GM19240 (cell line): Measurements from ENCODE around the gene SCN11A.

Experiments used
- DNase-seq: peaks from one replicate; pipeline ENCODE4 v3.0.0; 2011; ENCODE audit warnings: low spot score; ENCODE audit not compliant: insufficient read length

Gene SCN11A

DNA sequence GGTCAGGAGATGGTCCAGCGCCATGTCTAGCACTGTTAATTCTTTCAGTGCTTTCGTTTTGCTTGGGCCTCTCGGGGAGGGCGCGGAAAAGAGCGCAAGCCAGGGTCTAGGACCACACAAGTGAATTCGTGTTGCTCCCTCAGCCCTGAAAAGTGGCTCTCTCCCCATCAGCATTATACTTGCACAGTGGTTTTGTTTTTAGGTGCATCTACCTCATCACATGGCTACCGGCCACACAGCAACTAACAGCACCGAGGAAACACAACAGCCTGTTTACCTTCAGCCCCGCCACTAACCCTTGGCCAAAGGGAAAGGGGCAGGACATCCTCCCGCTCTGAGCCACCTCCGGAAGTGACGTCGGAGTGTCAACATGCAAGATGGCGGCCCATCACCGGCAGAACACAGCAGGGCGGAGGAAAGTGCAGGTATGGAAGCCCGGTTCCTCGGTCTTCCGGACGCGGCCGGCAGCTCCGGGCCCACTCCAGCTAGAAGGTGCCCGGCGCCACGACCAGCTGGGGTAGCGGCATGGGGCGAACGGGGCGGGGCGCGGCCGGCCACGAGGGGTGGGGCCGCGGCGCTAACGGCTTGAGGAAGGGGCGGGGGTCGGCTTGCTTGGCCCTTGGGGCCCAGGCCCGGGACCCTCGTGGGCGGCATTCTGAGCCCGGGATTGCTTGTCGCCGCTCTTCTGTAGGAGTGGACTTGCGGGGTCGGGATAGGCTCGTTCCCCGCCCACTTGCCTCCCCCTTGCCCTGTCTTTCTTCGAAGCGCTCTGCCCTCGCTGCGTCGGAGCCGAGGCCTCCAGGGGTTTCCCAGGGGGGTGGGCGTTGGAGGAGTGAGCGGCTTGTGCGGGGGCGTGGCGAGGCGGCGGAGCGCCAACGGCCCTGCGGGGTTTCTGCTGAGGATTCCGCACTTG is at the start of gene SCN11A, which contains the start of gene WDR48:
SCN11A (minus strand) TSS at position 296 of the 913 bp plus-strand sequence. CDS start 101,582 bp downstream, outside the sequence.
WDR48 (plus strand) TSS at position 368 of the 913 bp plus-strand sequence; CDS start at position 378, 10 bp downstream.
- DNase-seq = peak; percentile 58

GRCh38 chr3:39101022-39101689 is 49.4 kb upstream of the SCN11A start:
- peak; percentile 63 for DNase-seq

GRCh38 chr3:39100500-39100886 is 48.7 kb upstream of the SCN11A start:
- no peak for DNase-seq

DNA sequence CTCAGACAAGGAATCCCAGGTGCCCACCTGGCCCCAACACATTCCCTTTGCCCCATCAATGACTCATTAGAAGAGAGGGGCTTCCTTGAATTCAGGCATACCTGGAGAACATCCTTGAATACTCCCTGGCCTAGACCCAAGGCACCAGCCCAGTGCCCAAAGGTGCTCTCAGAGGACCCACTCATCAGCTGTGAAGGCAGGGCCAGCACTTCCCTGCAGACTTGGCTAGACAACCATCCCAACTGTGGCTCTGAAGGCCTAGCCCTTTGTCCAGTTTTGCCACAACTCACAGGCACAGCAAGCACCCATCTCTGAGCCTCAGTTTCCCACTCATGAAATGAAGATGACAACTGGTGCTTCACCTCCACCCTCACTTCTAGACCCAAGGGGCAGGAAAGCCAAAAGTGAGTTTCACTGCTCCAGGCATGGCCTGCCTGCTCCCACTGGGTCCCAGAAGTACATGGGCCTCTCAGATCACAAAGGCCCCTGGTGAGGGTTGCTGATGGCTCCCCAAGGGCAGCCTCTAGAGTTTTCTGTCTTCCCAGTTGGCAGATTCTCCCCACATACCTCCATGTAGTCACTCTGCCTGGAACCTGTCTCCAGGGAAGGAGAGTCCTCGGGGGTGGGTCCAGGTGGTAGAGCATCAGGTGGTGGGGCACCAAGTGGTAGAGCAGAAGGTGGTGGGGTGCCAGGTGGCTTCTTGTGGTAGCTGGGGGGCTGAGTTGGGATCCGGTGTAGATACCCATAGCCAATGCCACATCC is 48.2 kb upstream of the SCN11A start:
- DNase-seq = no peak

DNA sequence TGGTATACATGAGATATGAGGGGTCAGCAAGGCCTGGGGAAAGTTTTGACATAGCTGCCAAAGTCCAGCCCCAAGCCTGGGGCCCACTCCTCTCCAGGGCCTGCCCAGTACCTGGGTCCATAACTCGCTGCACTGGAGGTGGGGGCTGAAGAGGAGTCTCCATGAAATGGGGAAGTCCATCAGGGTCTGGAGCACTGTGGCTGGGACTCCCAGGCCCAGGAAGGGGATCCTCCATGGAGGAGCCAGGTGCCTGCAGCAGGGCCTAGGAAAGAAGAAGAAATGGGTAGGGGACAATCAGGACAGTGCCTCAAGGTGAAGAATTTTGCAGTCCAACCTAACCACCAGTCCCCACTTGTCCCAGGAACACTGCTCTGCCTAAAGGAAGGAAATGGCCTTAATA is 47.5 kb upstream of the SCN11A start:
- DNase-seq = no peak

DNA sequence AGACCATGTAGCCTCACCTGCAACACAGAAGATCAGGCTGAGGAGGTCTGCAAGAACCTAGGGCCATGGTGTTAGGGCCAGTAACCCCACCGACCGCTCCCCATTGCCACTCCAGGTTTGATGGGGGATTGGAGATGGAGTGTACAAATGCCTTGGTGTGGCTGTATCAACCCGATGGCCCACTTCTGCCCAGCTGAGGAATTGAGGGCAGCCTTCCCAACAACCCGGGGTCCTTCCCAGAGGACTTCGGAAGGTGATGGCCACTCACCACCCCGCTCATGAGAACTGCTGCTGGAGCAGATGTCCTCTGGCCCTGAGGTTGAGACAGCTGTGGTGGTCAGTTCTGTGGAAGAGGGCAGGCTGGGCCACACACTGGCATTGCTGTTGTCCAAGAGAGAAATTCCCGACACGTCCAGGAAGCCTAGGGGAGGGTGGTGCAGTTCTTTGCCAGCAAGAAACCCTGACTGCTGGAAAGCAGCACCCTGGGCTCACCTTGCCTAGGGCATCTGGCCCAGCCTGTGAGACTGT is 46.8 kb upstream of the SCN11A start:
- DNase-seq = no peak

GRCh38 chr3:39097716-39098472 is 46.1 kb upstream of the SCN11A start:
- no peak for DNase-seq

- no peak for DNase-seq
Observed at GRCh38 chr3:39096775-39097174, 45.0 kb upstream of the SCN11A start.

- DNase-seq = no peak
Observed at GRCh38 chr3:39095778-39096177, 44.0 kb upstream of the SCN11A start.

DNA sequence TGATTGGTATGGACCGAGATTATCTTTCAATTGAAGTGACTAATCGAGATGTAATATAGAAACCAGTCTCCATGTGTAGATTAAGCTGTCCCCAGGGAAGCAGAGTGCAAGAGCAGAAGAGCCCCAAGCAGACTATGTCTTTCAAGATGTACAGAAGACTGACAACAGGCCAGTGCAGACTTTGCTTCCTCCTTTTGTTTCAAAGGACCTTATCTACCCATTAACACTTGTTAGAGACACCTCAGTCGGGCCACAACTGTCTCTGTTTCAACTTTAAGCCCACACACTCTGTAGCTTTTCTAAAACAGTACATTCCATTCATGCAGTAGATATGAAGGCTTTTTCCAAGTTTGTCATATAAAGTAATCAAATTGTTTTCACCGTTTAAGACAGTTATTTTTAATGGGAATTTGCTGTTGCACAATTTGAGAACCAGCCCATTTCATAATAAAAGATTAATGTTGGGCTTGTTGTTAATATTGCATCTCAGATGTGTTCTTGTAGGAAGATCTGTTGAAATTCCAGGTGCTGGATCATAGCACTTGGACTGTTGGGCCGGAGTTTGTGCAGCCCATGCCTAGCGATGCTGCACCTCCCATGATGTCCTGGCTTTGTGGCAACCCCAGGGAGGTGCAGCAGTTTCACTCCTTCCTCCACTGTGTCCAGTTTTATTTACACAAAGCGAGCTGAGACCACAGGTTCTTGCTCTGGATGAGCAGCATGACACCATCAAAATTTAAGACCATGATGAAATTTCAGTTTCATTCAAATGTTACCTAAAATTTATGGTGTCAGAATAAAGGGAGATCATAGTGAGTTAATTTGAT is 43.3 kb upstream of the SCN11A start:
- no peak for DNase-seq

- no peak for DNase-seq
Observed at GRCh38 chr3:39090922-39091321, 39.2 kb upstream of the SCN11A start.

DNA sequence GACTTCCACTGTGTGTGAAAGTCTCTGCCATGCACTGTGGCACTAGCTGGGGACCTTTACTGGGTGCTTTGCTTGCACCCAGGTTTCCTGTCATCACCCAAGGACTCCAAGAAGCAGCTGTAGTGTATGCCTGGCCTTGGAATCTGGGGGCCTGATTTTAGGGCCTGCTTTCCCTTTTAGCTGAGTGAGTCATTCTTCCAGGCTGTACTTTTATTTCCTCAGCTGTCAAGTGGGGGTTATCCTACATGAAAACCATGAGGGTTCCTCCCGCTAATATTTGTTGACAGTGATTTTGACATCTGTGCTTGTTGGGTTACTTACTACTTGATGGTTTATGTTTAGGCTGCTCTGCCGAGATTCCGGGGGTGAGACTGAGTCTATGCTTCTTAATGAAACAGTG is 37.1 kb upstream of the SCN11A start:
- no peak for DNase-seq

DNA sequence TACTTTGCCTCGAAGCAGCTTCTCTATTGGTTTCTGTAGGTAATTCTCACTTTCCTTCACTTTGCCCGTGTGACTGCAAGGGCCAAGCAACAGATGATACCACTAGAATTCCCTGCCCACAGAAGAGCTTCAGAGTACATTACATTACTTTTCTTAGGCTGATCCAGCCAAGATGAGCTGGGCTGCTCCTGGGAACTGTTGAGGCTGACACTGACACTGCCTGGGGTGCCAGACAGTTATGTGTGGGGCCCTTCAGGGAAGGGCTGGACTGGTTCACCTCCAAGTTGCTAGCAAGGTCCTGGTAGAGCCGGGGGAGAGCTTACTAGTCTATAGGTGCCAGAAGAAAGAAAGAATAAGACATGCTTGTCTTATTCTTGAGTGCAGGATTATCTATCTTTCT is 36.7 kb upstream of the SCN11A start:
- DNase-seq = no peak

GRCh38 chr3:39086144-39086543 is 34.4 kb upstream of the SCN11A start:
- no peak for DNase-seq

DNA sequence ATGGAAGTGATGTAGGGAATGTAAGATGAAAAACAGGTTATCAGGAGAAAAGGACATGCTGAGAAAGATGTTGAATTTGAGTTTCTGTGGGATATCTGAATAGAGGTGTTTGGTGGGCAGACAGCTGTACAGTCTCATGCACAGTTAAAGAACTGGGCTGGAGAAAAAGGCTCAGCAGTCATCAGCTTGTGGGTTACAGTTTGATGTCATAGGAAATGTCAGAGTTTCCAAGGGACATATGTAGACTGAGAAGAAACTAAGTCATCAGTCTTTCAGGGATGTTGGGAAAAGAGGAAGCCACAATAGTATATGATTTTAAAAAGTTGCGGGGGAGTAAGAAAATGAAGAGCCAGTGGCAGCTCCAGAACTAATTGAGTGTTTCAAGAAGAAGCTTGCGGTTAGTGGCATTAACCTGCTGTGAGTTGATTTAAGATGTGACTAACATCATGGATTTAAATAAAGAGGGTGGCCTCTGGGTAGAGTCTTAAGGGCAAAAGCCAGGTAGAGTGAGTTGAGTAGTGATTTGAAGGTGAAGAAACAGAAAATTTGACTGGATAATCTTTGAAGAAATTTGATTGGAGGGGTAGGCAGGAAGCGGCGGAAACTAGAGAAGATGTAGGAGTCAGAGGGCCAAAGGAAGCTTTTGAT is 31.0 kb upstream of the SCN11A start:
- DNase-seq = no peak

- no peak for DNase-seq
Observed at GRCh38 chr3:39080026-39080425, 28.3 kb upstream of the SCN11A start.

- DNase-seq = no peak
Observed at GRCh38 chr3:39079530-39079929, 27.8 kb upstream of the SCN11A start.

GRCh38 chr3:39075910-39076309 is 24.2 kb upstream of the SCN11A start:
- DNase-seq = no peak

DNA sequence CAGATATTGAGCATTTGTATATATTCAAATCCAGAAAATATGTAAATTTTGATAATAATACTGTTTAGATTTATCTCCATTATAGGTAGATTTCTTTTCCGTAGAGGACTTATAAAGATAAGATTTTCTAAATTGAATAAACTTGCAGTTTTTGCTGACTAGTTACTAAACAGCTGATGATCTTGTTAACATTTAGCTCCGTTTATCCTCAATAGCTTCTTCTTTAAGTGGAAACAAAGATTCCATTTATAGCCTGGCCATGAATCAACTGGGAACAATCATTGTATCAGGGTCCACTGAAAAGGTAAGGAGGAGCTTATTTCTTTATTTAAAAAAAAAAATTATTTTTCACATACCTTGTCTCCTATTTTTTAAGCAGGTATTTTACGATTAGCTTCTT is 16.8 kb upstream of the SCN11A start:
- DNase-seq = no peak
